GM12892 (cell line): ENCODE data around the gene BMP8B.

Source experiments
- POLR2A ChIP-seq: IDR thresholded peaks from 2 replicates; pipeline ENCODE4 v1.6.1; 2011; ENCODE audit warnings: low read depth, low read length, control low read depth
- POLR2AphosphoS5 ChIP-seq: IDR thresholded peaks from 2 replicates; pipeline ENCODE4 v1.6.1; 2011; ENCODE audit warnings: low read depth, low read length, control low read depth
- TAF1 ChIP-seq: IDR thresholded peaks from 2 replicates; pipeline ENCODE4 v1.6.1; 2011; ENCODE audit warnings: low read depth, mild to moderate bottlenecking, control low read depth, low read length, borderline replicate concordance

- TF ChIP-seq POLR2AphosphoS5 (no peak), POLR2A (no peak), TAF1 (no peak)
Measured at GRCh38 chr1:39733161-39733560, 55.5 kb downstream of the BMP8B start.
